Measurements from ENCODE around the gene RPGRIP1L. TPM values are rescaled to one million over a fixed set of nuclear protein-coding genes. Genes with fewer than 3 reads are reported as not detected.

Gene RPGRIP1L
- polyA plus RNA-seq, 1 experiment, result 5.0 TPM

GRCh38 chr16:53737552-53737951 is 33.9 kb upstream of the RPGRIP1L start:
- ChIA-PET CTCF (no interaction called here), POLR2A (no interaction called here)
- no peak for DNase-seq (ENCODE audit: low read depth)
- Histone ChIP-seq H3K4me3 (ENCODE audit: low read depth, low read length) (no peak overlapping the region), H3K36me3 (ENCODE audit: control insufficient read depth, insufficient read depth, low read length) (no peaks in the 10 kb centered on the region), H3K27me3 (ENCODE audit: control insufficient read depth, insufficient read depth, low read length) (no peaks in the 10 kb centered on the region)
- TF ChIP-seq CTCF (IDR thresholded peaks at IDR 0.05; ENCODE audit: insufficient read depth, low read depth, low read length), result no peak

GRCh38 chr16:53736297-53736696 is 32.6 kb upstream of the RPGRIP1L start:
- Histone ChIP-seq H3K27me3 (ENCODE audit: control insufficient read depth, insufficient read depth, low read length) (no peaks in the 10 kb centered on the region), H3K36me3 (ENCODE audit: control insufficient read depth, insufficient read depth, low read length) (no peaks in the 10 kb centered on the region), H3K4me3 (ENCODE audit: low read depth, low read length) (no peak overlapping the region)
- ChIA-PET POLR2A (no interaction called here), CTCF (no interaction called here)
- DNase-seq (ENCODE audit: low read depth), result no peak
- TF ChIP-seq CTCF (IDR thresholded peaks at IDR 0.05; ENCODE audit: insufficient read depth, low read depth, low read length), result no peak

- ChIA-PET POLR2A (no interaction called here), CTCF (interaction anchor here (2.5 kb wide), 1 partner anchor 9 kb away, joined by 8 read pairs; no protein-coding TSS in a partner anchor)
Observed at GRCh38 chr16:53734908-53735307, 31.2 kb upstream of the RPGRIP1L start.

GRCh38 chr16:53732296-53732929 is 28.8 kb upstream of the RPGRIP1L start:
- ChIA-PET POLR2A (no interaction called here), CTCF (interaction anchor here (1.1 kb wide), 1 partner anchor 11 kb away, joined by 7 read pairs; no protein-coding TSS in a partner anchor)
- H3K4me3 ChIP-seq (ENCODE audit: low read depth, low read length), result no peak overlapping the region
- no peaks in the 10 kb centered on the region for H3K36me3 ChIP-seq (ENCODE audit: control insufficient read depth, insufficient read depth, low read length)
- no peaks in the 10 kb centered on the region for H3K27me3 ChIP-seq (ENCODE audit: control insufficient read depth, insufficient read depth, low read length)
- DNase-seq (ENCODE audit: low read depth), result no peak
- no peak for TF ChIP-seq CTCF (IDR thresholded peaks at IDR 0.05; ENCODE audit: insufficient read depth, low read depth, low read length)

More at GRCh38 chr16:53734908-53735307, 31.2 kb upstream of the RPGRIP1L start:
- no peak overlapping the region for H3K4me3 ChIP-seq (ENCODE audit: low read depth, low read length)
- no peak for DNase-seq (ENCODE audit: low read depth)
- H3K36me3 ChIP-seq (ENCODE audit: control insufficient read depth, insufficient read depth, low read length), result no peaks in the 10 kb centered on the region
- no peak for TF ChIP-seq CTCF (IDR thresholded peaks at IDR 0.05; ENCODE audit: insufficient read depth, low read depth, low read length)
- no peaks in the 10 kb centered on the region for H3K27me3 ChIP-seq (ENCODE audit: control insufficient read depth, insufficient read depth, low read length)

GRCh38 chr16:53730693-53731092 is 27.0 kb upstream of the RPGRIP1L start:
- ChIA-PET POLR2A (no interaction called here), CTCF (interaction anchor here (2.8 kb wide), 1 partner anchor 13 kb away, joined by 11 read pairs; no protein-coding TSS in a partner anchor)
- no peak for DNase-seq (ENCODE audit: low read depth)

More at GRCh38 chr16:53730693-53731092, 27.0 kb upstream of the RPGRIP1L start:
- Histone ChIP-seq H3K4me3 (ENCODE audit: low read depth, low read length) (no peak overlapping the region), H3K27me3 (ENCODE audit: control insufficient read depth, insufficient read depth, low read length) (no peaks in the 10 kb centered on the region), H3K36me3 (ENCODE audit: control insufficient read depth, insufficient read depth, low read length) (no peaks in the 10 kb centered on the region)
- no peak for TF ChIP-seq CTCF (IDR thresholded peaks at IDR 0.05; ENCODE audit: insufficient read depth, low read depth, low read length)

Measured in BJ (cell line).